ENCODE measurements around the gene CARS1.
A peak's percentile ranks its signal among the peaks of the same experiment; 100 is the strongest.

Gene CARS1

GRCh38 chr11:3043315-3043871, 13.8 kb downstream of the CARS1 start:
- no peak for DNase-seq (ENCODE audit: low read depth)

GRCh38 chr11:3042496-3043314, 14.5 kb downstream of the CARS1 start:
- no peak for TF ChIP-seq CTCF (IDR thresholded peaks at IDR 0.05; ENCODE audit: insufficient read depth, low read depth, low read length, missing control alignments)
- no peak overlapping the region for H3K4me3 ChIP-seq (ENCODE audit: low read depth, low read length)
- no peak for DNase-seq (ENCODE audit: low read depth)

More at GRCh38 chr11:3043315-3043871, 13.8 kb downstream of the CARS1 start:
- TF ChIP-seq CTCF (IDR thresholded peaks at IDR 0.05; ENCODE audit: insufficient read depth, low read depth, low read length, missing control alignments) = no peak
- H3K4me3 ChIP-seq (ENCODE audit: low read depth, low read length) = no peak overlapping the region

- no peak for DNase-seq (ENCODE audit: low read depth)
- TF ChIP-seq CTCF (IDR thresholded peaks at IDR 0.05; ENCODE audit: insufficient read depth, low read depth, low read length, missing control alignments) = no peak
- H3K4me3 ChIP-seq (ENCODE audit: low read depth, low read length) = no peak overlapping the region
Measured at GRCh38 chr11:3041699-3042441, 15.4 kb downstream of the CARS1 start.

GRCh38 chr11:3040881-3041280, 16.3 kb downstream of the CARS1 start:
- H3K4me3 ChIP-seq (ENCODE audit: low read depth, low read length) = no peak overlapping the region
- no peak for DNase-seq (ENCODE audit: low read depth)
- TF ChIP-seq CTCF (IDR thresholded peaks at IDR 0.05; ENCODE audit: insufficient read depth, low read depth, low read length, missing control alignments) = no peak

GRCh38 chr11:3037945-3038271, 19.3 kb downstream of the CARS1 start:
- no peak for DNase-seq (ENCODE audit: low read depth)
- no peak for TF ChIP-seq CTCF (IDR thresholded peaks at IDR 0.05; ENCODE audit: insufficient read depth, low read depth, low read length, missing control alignments)
- no peak overlapping the region for H3K4me3 ChIP-seq (ENCODE audit: low read depth, low read length)

GRCh38 chr11:3037040-3037944, 19.9 kb downstream of the CARS1 start:
- no peak overlapping the region for H3K4me3 ChIP-seq (ENCODE audit: low read depth, low read length)
- DNase-seq (ENCODE audit: low read depth) = peak; percentile 64
- peak; percentile 65 for TF ChIP-seq CTCF (IDR thresholded peaks at IDR 0.05; ENCODE audit: insufficient read depth, low read depth, low read length, missing control alignments)

All from GM12865 (cell line).